GM18498 (cell line): ENCODE measurements around the gene MPPE1.

ENCODE experiments used
- ATAC-seq: cut with Tn5 transposase; IDR thresholded peaks from one replicate; pipeline ENCODE4 v1.9.1; 2021; ENCODE audit warnings: mild to moderate bottlenecking, moderate library complexity; ENCODE audit not compliant: unreplicated experiment

MPPE1 gene

DNA sequence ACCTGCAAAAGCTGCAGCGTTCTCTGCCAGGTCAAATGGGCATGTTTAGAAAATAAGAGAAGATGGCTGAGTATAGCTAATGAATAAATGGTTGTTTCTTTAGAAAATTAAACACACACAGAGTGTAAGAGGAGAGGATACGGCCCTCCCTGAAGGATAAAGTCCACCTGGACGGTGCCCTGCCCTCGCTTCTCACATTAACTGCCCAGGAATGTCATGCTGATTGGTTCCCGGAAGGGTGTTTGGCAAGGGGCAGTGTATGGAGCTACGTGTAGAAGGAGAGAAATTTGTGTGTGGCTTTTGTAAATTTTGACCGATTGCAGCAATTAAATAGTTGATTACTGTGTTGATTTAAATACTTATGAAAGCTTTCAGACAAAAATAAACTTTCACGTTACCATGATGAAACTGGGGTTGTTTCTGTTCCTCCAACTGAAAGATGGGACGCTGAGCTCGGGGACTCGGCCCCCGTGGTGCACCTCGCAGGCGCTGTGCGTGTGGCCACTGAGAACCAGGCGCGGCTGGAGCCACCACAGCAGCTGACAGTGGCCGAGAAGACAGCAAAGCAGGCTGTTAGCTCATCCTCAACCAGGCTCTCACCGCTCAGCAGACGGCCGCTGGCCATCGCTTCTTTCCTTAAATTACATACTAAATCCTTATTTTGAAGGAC, 22.7 kb downstream of the MPPE1 start:
- ATAC-seq: no peak

DNA sequence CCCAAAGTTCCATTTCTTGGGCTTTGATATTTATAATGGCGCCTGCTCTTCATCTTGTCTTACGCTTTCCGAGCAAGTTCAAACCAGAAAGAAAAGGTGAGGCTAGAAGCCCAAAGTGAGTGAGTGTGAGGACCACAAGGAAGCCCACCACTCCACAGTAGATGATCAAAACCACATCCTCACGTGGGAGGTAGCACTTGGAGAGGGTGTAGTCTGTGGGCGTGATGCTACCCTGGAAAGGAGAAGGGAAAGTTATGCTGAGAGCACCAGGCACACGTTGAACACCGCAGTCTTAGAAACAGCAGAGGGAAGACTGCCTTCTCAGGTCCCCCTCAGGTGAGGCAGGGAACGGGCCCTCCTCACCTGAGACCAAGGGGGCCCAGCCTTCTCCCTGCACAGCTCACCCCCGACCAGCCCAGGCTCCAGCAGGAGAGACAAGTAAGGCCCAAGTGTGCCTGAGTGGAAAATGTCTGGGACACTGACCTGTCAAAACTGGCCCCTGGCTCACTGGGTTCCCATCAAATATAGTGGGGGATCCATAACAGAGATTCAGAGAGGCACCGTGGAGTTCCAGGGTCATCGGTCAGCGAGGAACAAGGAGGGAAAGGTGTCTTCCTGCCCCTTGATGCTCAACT, 23.6 kb downstream of the MPPE1 start:
- no peak for ATAC-seq

GRCh38 chr18:11883153-11883552, 25.0 kb downstream of the MPPE1 start:
- peak; percentile 80 for ATAC-seq

DNA sequence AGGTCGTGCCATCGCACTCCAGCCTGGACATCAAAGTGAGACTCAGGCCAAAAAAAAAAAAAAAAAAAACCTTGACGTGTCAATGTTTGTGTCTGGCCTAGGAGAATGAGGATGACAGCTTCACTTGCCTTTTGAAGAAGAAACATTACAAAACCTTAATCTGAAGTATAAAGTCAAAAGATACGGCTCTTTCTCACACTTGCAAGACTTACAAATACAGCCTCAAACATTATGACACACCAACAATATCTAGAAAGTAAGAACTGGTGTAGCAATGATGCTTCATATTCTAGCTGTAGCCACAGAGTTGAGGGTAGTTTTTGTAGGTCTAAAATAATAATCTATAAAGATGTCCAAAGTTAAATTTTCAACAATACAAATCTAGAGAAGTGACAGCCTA, 25.5 kb downstream of the MPPE1 start:
- no peak for ATAC-seq

GRCh38 chr18:11880586-11881304, 27.4 kb downstream of the MPPE1 start:
- no peak for ATAC-seq

DNA sequence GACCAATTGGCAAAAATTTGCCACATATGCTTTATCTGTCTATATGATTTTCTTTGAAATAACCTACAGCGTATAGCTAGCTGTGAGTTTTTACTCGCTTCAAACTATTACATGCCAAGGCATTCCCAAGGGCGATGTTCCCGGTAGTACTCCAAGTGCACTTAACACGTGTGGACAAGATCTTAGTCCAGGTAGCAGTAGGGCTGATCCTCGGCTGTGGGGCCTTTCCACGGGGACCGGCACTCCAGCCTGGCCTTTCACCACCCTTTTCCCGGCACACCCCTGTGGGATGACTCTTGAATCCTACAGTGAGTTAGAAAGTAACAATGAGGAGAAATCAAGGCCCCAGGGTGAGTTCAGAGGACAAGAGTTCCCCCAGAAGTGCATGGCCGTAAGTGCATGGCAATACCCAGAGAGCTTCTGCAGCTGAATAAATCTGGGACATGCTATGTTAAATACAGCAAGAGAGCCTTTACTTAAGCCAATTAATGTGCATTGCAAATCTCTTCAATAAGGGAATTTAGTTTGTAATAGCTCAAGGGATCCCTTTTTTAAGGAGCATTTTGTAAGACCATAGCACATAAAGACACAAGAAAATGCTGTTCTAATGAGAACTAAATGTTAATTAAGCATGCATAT, 30.5 kb downstream of the MPPE1 start:
- no peak for ATAC-seq

DNA sequence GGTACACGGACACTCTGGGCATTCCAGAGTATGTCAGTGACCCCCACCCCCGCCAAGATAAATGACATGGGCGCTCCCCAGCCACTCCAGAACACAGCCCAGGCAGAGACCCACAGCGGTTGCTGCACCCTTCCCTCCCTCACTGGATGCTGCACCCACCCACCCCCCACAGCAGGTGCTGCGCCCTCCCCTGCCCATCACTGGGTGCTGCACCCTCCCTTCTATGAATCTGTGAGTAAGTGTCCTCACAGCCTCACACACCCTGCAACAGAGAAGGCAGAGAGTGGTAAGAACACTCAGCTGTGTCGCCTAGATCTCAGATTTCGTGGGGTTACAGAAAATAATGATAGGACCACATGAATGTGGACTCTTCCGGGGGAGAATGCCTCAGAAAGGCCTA, 33.4 kb downstream of the MPPE1 start:
- ATAC-seq: no peak

GRCh38 chr18:11873670-11874340, 34.3 kb downstream of the MPPE1 start:
- no peak for ATAC-seq

DNA sequence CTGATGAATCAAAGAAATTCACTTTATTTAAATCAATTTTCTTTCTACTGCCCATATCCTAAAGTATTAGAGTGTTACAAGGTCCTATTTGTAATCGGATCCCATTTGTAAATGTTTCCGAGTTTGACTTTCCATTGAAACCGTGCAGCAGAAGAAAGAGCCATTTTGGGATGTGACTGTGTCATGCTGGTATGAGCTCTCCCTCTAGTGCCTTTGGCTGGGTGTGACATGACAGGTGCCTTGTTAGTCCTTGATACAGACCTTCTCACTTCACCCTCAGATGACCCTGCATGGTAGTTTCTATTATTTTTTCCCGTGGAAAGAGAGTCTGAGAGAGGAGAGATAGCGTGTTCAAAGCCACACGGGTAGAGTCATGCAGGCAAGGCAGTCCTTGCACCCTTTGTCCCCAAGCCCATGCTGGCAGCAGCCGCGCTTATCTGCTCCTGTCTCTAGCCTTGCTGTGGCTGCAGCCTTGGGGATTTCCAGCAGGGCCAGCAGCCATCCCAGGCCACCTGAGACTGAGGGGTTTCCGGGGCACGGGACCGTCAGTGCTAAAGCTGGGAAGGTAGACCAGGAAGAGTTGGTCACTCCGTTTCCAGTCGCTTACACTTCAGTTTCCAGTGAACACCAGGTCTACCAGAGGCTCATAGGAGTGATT, 35.5 kb downstream of the MPPE1 start:
- ATAC-seq: no peak

- no peak for ATAC-seq
Observed at GRCh38 chr18:11871501-11871900, 36.6 kb downstream of the MPPE1 start.

DNA sequence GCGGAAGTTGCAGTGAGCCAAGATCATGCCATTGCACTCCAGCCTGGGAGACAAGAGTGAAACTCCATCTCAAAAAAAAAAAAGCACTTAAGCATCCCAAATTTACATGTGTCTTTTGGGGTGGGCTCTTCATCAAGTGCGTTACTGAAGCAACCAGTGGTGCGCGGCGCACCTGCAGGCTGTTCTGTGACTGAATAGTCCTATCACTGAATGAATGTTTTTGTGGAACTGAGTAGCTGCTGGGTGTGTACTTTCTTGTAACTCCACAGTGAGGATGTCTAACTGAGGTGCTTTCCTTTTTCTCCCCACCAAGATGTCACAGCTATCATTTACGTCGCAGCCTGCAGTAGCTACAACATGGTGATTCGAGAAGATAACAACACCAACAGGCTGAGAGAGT, 39.9 kb downstream of the MPPE1 start:
- no peak for ATAC-seq

DNA sequence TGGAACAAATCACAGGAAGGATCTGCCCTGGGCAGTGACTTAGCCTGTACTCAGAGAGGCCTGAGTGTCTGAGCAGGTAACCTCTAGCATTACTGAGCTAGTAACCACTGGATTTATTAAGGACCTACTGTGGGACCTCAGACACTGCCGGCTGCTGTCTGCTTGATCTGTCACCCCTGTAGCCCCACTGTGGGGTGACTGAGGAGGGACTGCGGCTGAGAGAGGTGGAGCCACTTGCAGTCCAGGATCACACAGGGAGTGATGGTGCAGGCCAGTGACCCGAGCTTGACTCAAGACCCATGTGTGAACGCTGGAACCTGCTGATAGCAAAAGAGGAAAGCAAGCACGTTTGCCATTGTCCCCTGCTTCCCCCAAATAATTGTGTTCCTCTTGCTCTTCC, 41.4 kb downstream of the MPPE1 start:
- ATAC-seq: no peak

GRCh38 chr18:11866329-11866728, 41.8 kb downstream of the MPPE1 start:
- ATAC-seq: no peak

GRCh38 chr18:11865071-11865470, 43.0 kb downstream of the MPPE1 start:
- no peak for ATAC-seq

DNA sequence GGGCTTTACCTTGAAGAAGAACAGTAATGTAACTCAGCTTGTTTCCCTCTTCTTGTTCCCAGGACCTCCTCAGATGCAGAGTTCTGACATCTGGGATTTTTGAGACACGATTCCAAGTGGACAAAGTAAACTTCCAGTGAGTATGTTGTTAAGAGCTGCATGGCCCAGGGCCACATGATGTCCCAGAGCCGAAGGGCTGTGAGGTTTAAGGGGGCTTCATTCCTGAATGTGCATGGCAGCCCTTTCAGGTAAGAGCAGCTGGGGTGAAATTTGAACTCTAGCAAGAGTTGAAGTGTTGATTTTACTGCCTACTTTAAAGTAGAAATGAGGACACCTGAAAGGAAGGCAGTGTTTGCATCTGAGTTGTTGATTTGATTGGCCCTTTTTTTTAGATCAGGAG, 43.6 kb downstream of the MPPE1 start:
- no peak for ATAC-seq

- ATAC-seq: no peak
Observed at GRCh38 chr18:11862468-11863137, 45.5 kb downstream of the MPPE1 start.

DNA sequence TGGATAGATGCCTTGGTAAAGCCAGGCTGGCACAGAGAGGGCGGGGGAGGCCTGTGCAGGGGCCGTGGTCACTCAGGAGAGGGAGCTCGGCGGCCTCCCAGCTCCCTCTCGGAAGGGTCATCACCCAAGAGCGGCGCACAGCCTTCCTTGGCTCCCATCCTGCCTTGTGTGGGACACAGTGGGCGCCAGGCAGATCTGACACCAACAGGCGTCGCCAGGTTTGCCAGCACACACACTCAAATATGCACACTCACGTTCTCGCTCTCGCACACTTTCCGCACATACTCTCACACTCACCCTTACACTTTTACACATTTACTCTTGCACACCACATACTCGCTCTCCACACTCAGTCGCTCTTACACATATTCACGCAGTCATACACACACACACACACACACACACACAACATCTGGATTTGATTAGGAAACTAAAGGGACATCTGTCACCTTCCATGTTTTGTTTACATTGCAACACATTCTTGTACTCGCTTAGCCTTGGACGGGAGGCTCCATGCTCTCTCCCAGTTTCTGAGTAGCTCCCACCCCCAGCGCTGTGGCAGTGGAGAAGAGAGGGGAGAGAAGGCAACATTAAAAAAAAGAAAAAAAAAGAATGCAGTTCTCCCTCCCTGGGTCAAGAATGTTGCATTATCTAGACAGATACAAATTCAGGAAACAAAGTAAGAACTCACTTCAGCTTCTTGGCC, 46.4 kb downstream of the MPPE1 start:
- ATAC-seq: no peak

GRCh38 chr18:11860594-11861450, 47.3 kb downstream of the MPPE1 start:
- no peak for ATAC-seq
